Caco-2 (cell line): ENCODE measurements around the gene FUBP3. TPM values are rescaled to one million over a fixed set of nuclear protein-coding genes. Genes with fewer than 3 reads are reported as not detected.

Experiments
- BruUV-seq: library from RNA; stranded (reverse); fragments of 400-500 nt; replicated peaks from 2 replicates; lab custom pipeline; 2021; lab: Mats Ljungman, UMichigan
- CTCF ChIA-PET: fragments of 300-600 bp; sonication (Branson Sonifier 250); formaldehyde crosslinking; loops from one replicate; lab custom pipeline; 2022; ENCODE audit warnings: antibody characterized with exemption; lab: Charles Lee
- POLR2A ChIA-PET: fragments of 300-600 bp; sonication (Branson Sonifier 250); formaldehyde crosslinking; loops from one replicate; lab custom pipeline; 2022; ENCODE audit warnings: antibody characterized with exemption; lab: Charles Lee
- DNase-seq, 2 experiments: peaks; one replicate each; pipeline versions ENCODE4 v3.0.0 to v3.0.0-alpha.2; 2020 to 2022
- H3K27me3 ChIP-seq: replicated peaks from 2 replicates; pipeline ENCODE4 v1.6.0; 2011; ENCODE audit warnings: low read length; ENCODE audit not compliant: control insufficient read depth, insufficient read depth
- H3K36me3 ChIP-seq: 2 replicates; pipeline ENCODE4 v1.5.1; 2011; ENCODE audit warnings: low read length; ENCODE audit not compliant: control insufficient read depth, insufficient read depth
- H3K4me1 ChIP-seq: fragments of 250-450 bp; sonication (Bioruptor Pico); 2 replicates; pipeline ENCODE4 v1.5.1; 2020; ENCODE audit warnings: mild to moderate bottlenecking
- H3K4me3 ChIP-seq: 2 replicates; pipeline ENCODE4 v1.5.1; 2011; ENCODE audit warnings: low read depth, mild to moderate bottlenecking, control low read depth, low read length
- H3K9me3 ChIP-seq: fragments of 250-450 bp; sonication (Bioruptor Pico); 2 replicates; pipeline ENCODE4 v1.5.1; 2020; ENCODE audit warnings: mild to moderate bottlenecking, moderate library complexity
- H3K27ac Mint-ChIP-seq: one replicate; pipeline ENCODE4 v1.8.0; 2022; ENCODE audit warnings: mixed read lengths; ENCODE audit not compliant: unreplicated experiment
- H3K27me3 Mint-ChIP-seq: one replicate; pipeline ENCODE4 v1.8.0; 2022; ENCODE audit warnings: mixed read lengths; ENCODE audit not compliant: insufficient read depth, unreplicated experiment
- H3K36me3 Mint-ChIP-seq: one replicate; pipeline ENCODE4 v1.8.0; 2022; ENCODE audit warnings: mild to moderate bottlenecking, mixed read lengths; ENCODE audit not compliant: insufficient read depth, unreplicated experiment
- H3K4me1 Mint-ChIP-seq: one replicate; pipeline ENCODE4 v1.8.0; 2022; ENCODE audit warnings: low read depth, mixed read lengths; ENCODE audit not compliant: unreplicated experiment
- H3K4me3 Mint-ChIP-seq: one replicate; pipeline ENCODE4 v1.8.0; 2022; ENCODE audit warnings: mild to moderate bottlenecking, moderate library complexity, mixed read lengths; ENCODE audit not compliant: unreplicated experiment
- H3K9me3 Mint-ChIP-seq: one replicate; pipeline ENCODE4 v1.8.0; 2022; ENCODE audit warnings: mixed read lengths; ENCODE audit not compliant: unreplicated experiment
- intact Hi-C: fragments of 100-400 bp; cut with micrococcal nuclease; formaldehyde crosslinking; loops from one replicate; pipeline ENCODE4 v1.10.0; 2022; ENCODE audit not compliant: unreplicated experiment
- total RNA-seq: library from RNA; stranded (reverse); gene quantifications from 2 replicates; pipeline ENCODE4 v1.2.3, GENCODE V29; 2022
- TF ChIP-seq, protein P1 (sequence below), 2 experiments: fragments of 200-600 bp in 1 of 2; IDR thresholded peaks; 1 replicate in 1 of 2; 2 replicates in 1 of 2; pipeline versions ENCODE4 v1.5.1 to v1.8.0; 2011 to 2022; ENCODE audit warnings: antibody characterized with exemption in 1 of 2, control low read depth in 1 of 2, inconsistent platforms in 1 of 2, low read depth in 1 of 2, low read length in 1 of 2, mild to moderate bottlenecking in 1 of 2, moderate library complexity in 1 of 2; ENCODE audit not compliant: insufficient read depth in 1 of 2, severe bottlenecking in 1 of 2, unreplicated experiment in 1 of 2

FUBP3 gene
- total RNA-seq, 1 experiment from 2014 or later = 76.1 TPM

DNA sequence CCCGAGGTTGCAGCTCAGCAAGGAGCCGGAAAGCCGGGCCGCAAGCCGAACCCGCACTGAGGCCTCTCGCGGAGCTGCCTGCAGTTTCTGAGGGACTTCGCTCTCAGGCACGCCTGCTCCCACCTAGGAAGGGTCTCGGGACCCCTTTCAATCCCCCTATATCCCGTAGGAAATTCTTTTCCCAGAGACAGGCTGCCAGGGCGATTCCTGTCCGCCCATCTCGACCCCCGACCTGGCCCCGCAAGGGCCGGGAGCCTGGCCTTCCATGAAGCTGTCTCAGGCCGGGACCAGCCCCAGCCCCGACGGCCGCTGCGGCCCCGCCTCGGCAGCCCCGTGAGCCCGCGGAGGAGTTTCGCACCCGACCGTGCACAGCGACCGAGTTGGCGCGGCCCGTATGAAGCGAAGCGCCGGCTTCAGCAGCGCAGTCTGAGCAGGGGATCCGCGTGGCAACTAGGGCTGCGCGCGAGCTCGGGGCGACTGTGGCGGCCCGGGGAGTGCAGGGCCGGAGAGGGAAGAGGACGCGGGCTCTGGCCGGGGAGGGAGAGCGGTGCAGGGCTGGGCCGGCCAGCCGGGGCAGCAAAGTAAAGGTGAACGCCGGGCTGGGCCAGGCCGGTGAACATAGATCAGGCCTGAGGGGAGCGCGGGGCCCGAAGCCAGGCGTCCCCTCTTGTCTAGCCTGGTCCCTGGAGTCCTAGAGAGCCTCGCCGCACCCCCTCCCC is 84.0 kb downstream of the FUBP3 start:
- intact Hi-C loops = no loop called here
- peaks cover 26% of the 10 kb centered on the region for H3K27me3 Mint-ChIP-seq
- H3K36me3 Mint-ChIP-seq = no peaks in the 10 kb centered on the region
- Histone ChIP-seq H3K4me1 (no peaks in the 10 kb centered on the region; the same call in 1 of the 2 replicates), H3K27me3 (peaks cover 6% of the 10 kb centered on the region), H3K4me3 (no peak overlapping the region), H3K9me3 (0 out of 2 replicates have a peak, but pooled peaks cover 6% of the 10 kb centered on the region), H3K36me3 (no peaks in the 10 kb centered on the region)
- no peak overlapping the region for H3K27ac Mint-ChIP-seq
- POLR2A ChIA-PET = no interaction called here
- peaks cover 7% of the 10 kb centered on the region for H3K4me1 Mint-ChIP-seq
- no peak for DNase-seq
- TF ChIP-seq, protein P1, sequence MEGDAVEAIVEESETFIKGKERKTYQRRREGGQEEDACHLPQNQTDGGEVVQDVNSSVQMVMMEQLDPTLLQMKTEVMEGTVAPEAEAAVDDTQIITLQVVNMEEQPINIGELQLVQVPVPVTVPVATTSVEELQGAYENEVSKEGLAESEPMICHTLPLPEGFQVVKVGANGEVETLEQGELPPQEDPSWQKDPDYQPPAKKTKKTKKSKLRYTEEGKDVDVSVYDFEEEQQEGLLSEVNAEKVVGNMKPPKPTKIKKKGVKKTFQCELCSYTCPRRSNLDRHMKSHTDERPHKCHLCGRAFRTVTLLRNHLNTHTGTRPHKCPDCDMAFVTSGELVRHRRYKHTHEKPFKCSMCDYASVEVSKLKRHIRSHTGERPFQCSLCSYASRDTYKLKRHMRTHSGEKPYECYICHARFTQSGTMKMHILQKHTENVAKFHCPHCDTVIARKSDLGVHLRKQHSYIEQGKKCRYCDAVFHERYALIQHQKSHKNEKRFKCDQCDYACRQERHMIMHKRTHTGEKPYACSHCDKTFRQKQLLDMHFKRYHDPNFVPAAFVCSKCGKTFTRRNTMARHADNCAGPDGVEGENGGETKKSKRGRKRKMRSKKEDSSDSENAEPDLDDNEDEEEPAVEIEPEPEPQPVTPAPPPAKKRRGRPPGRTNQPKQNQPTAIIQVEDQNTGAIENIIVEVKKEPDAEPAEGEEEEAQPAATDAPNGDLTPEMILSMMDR (IDR thresholded peaks at IDR 0.05; ENCODE audit: insufficient read depth in 1 of 2, low read depth in 1 of 2, low read length in 1 of 2, severe bottlenecking in 1 of 2, unreplicated experiment in 1 of 2) = no peak
- H3K4me3 Mint-ChIP-seq = peak overlapping the region; percentile 43
- no peaks in the 10 kb centered on the region for H3K9me3 Mint-ChIP-seq
- no TSS peak for BruUV-seq
- CTCF ChIA-PET = no interaction called here

DNA sequence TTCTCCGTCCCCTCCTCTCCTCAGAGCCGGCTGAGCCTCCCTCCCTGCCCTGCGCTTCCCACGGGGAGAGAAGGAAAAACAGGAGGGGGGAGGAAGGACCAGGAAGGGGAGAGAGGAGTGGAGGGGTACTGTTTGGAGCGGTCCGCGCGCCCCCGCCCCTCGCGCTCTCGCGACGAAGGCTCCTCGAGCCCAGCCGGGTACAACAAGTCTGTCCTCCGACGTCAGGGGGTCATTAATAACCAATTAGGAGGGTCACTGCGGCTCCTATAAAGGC is 84.5 kb downstream of the FUBP3 start:
- Mint-ChIP-seq H3K9me3 (no peaks in the 10 kb centered on the region), H3K36me3 (no peaks in the 10 kb centered on the region), H3K4me1 (peaks cover 7% of the 10 kb centered on the region), H3K4me3 (peak overlapping the region; percentile 43), H3K27ac (no peak overlapping the region), H3K27me3 (peaks cover 21% of the 10 kb centered on the region)
- 0 out of 2 replicates have a peak, but pooled peaks cover 4% of the 10 kb centered on the region for H3K9me3 ChIP-seq
- intact Hi-C loops = no loop called here
- TF ChIP-seq, protein P1 (IDR thresholded peaks at IDR 0.05; ENCODE audit: insufficient read depth in 1 of 2, low read depth in 1 of 2, low read length in 1 of 2, severe bottlenecking in 1 of 2, unreplicated experiment in 1 of 2) = no peak
- no TSS peak for BruUV-seq
- H3K36me3 ChIP-seq = no peaks in the 10 kb centered on the region
- H3K27me3 ChIP-seq = peaks cover 6% of the 10 kb centered on the region
- H3K4me3 ChIP-seq = no peak overlapping the region
- ChIA-PET CTCF (no interaction called here), POLR2A (no interaction called here)
- no peaks in the 10 kb centered on the region; the same call in 1 of the 2 replicates for H3K4me1 ChIP-seq
- no peak for DNase-seq

DNA sequence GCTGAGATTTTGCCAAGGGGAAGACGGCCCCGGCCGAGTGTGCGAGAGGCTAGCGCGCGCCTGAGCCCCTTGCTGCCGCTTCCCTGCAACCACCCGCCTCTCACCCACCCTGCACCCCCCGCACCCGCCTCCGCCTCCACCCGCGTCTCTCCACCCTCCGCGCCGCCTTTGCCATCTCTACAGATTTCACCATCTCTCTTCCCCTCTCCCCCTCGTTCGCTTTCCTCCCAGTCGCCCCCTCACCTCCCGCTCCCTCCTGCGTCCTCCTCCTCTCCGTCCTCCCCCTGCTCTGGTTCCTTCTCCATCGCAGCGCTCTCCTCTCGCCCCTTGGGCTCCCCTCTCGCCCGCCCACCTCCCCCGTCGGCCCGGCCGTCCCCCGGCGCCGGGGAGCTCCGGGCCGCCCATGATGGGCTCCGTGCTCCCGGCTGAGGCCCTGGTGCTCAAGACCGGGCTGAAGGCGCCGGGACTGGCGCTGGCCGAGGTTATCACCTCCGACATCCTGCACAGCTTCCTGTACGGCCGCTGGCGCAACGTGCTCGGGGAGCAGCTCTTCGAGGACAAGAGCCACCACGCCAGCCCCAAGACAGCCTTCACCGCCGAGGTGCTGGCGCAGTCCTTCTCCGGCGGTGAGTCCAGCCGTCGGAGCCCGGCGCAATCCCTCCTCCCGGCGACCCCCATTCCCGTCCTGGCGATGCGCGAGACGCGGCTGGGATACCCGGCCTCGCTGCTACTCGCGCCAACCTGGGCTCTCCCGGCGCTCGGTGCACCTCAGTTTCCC is 85.1 kb downstream of the FUBP3 start, which contains the start of gene PRDM12:
Gene PRDM12, plus strand, starts transcription at position 344 of the 778 bp plus-strand sequence. Its CDS starts 60 bp downstream, at position 404.
- TF ChIP-seq, protein P1 (IDR thresholded peaks at IDR 0.05; ENCODE audit: insufficient read depth in 1 of 2, low read depth in 1 of 2, low read length in 1 of 2, severe bottlenecking in 1 of 2, unreplicated experiment in 1 of 2) = no peak
- Mint-ChIP-seq H3K27me3 (peaks cover 18% of the 10 kb centered on the region), H3K36me3 (no peaks in the 10 kb centered on the region), H3K4me1 (peaks cover 7% of the 10 kb centered on the region), H3K4me3 (peak within 1 kb of the TSS; percentile 43), H3K9me3 (no peaks in the 10 kb centered on the region), H3K27ac (no peak within 1 kb of the TSS)
- no TSS peak for BruUV-seq
- no peak for DNase-seq
- intact Hi-C loops = no loop called here
- H3K36me3 ChIP-seq = no peaks in the 10 kb centered on the region
- peaks cover 6% of the 10 kb centered on the region for H3K27me3 ChIP-seq
- CTCF ChIA-PET = no interaction called here
- no peak within 1 kb of the TSS for H3K4me3 ChIP-seq
- no peaks in the 10 kb centered on the region for H3K9me3 ChIP-seq
- POLR2A ChIA-PET = no interaction called here
- no peaks in the 10 kb centered on the region; the same call in 1 of the 2 replicates for H3K4me1 ChIP-seq
